ENCODE results near the gene FAF2. TPM values are rescaled to one million over a fixed set of nuclear protein-coding genes. Genes with fewer than 3 reads are reported as not detected.

FAF2 gene
- total and polyA plus RNA-seq, 5 donors, result 9.7 to 25.2 (median 18.3) TPM

DNA sequence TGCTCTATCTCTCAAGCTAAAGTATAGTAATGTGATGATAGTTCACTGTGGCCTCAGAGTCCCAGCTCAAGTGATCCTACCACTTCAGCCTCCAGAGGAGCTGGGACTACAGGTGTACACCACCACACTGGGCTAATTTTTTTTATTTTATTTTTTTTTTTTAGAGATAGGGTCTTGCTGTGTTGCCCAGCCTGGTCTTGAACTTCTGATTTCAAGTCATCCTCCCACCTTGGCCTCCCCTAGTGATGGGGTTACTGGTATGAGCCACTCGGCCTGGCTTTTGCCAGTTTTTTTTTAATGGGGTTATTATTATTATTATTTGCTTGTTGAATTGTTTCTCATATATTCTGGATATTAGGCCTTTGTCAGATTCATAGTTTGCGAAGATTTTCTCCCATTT lies 13.2 kb downstream of the FAF2 start:
- no peak for DNase-seq
- Histone ChIP-seq H3K9me3 (ENCODE audit: control insufficient read depth, low read length) (no peaks in the 10 kb centered on the region), H3K27me3 (ENCODE audit: control insufficient read depth, insufficient read depth) (no peaks in the 10 kb centered on the region), H3K27ac (ENCODE audit: low read length) (no peak overlapping the region), H3K4me3 (ENCODE audit: low read length) (no peak overlapping the region), H3K4me1 (ENCODE audit: control insufficient read depth, insufficient read depth, low read length) (peaks cover 5% of the 10 kb centered on the region)
- intact Hi-C loops (cut with DNase I), result no loop called here
- 97% methylated on average over 2 of the region's 2 CpGs for WGBS
- no peak for ATAC-seq

DNA sequence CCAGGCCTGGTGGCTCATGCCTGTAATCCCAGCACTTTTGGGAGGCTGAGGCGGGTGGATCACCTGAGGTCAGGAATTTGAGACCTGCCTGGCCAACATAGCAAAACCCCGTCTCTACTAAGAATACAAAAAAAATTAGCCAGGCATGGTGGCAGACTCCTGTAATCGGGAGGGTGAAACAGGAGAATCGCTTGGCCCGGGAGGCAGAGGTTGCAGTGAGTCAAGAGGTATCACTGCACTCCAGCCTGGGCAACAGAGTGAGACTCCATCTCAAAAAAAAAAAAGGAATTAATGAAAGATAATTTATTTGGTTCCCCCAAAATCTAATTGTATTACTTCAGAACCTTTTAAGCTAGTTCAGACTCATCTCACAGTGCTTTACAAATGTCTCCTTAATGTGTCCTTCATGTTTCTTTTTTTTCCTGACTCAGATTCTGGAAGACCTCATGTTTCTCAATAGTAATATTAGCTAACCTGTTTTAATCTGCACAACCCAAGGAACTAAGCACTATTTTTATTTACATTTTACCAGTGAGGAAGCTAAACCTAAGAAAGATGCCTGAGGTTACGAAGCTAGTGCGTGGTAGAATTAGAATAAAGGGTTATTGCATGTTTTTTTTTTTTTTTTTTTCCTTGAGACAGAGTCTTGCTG lies 15.1 kb downstream of the FAF2 start:
- H3K4me3 ChIP-seq (ENCODE audit: low read length), result no peak overlapping the region
- H3K27ac ChIP-seq (ENCODE audit: low read length), result no peak overlapping the region
- H3K9me3 ChIP-seq (ENCODE audit: control insufficient read depth, low read length), result no peaks in the 10 kb centered on the region
- H3K27me3 ChIP-seq (ENCODE audit: control insufficient read depth, insufficient read depth), result no peaks in the 10 kb centered on the region
- H3K4me1 ChIP-seq (ENCODE audit: control insufficient read depth, insufficient read depth, low read length), result peaks cover 2% of the 10 kb centered on the region
- DNase-seq, result no peak
- 92% methylated on average over 7 of the region's 7 CpGs for WGBS
- no peak for ATAC-seq
- intact Hi-C loops (cut with DNase I), result no loop called here

DNA sequence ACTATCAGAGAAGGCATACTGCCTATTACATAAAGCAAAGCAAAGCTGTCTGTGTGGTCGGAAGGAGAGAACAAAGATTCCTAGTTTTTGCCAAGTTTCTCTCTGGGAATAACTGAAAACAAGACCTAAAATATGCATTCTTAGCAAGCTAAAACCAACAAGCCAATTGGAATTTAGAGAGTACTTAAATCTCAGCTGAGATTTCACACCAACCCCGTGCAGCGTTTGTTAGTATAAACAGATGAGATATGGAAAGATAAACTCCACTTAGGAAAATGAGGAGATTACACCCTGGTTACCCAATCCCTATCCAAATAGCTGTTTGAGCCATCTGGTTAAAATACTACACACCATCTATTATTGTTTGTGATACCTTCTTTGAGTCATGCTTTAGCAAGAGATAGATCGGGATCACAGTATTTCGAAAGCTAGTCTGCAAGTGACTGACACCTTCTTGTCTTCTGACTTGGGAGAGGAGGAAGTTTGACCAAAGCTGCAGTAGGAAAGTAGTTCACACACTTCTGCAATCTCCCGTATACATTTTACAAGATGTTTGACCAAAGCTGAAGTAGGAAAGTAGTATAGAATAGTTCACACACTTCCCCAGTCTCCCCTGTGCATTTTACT lies 18.2 kb downstream of the FAF2 start:
- 37% methylated on average over 6 of the region's 6 CpGs for WGBS

DNA sequence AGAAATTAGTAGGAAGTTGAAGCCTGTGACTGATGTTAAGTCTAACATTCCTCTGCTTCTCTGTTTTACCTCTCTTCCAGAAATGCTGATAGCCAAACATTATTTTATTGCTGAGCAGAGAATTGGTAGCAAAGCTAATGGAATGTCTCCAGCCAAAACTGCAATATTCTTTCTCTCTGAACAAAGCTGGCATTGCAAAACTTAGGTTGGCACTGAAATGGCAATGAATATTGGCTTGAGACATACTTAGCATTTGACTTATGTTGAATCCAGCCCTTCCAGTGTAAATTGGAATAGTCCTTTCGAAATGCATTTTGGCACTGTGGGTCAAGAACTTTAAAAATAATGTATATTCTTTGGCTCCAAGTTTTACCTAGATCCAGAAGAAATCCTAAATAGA lies 21.1 kb downstream of the FAF2 start:
- no peaks in the 10 kb centered on the region for H3K9me3 ChIP-seq (ENCODE audit: control insufficient read depth, low read length)
- DNase-seq (no peak), ATAC-seq (no peak)
- H3K27me3 ChIP-seq (ENCODE audit: control insufficient read depth, insufficient read depth), result no peaks in the 10 kb centered on the region
- H3K4me3 ChIP-seq (ENCODE audit: low read length), result no peak overlapping the region
- H3K4me1 ChIP-seq (ENCODE audit: control insufficient read depth, insufficient read depth, low read length), result peaks cover 2% of the 10 kb centered on the region
- intact Hi-C loops (cut with DNase I), result no loop called here
- 93% methylated on average over 1 of the region's 1 CpG for WGBS
- H3K27ac ChIP-seq (ENCODE audit: low read length), result no peak overlapping the region

More for the DNA sequence above, 18.2 kb downstream of the FAF2 start:
- H3K4me3 ChIP-seq (ENCODE audit: low read length), result no peak overlapping the region
- intact Hi-C loops (cut with DNase I), result no loop called here
- H3K27ac ChIP-seq (ENCODE audit: low read length), result no peak overlapping the region
- H3K4me1 ChIP-seq (ENCODE audit: control insufficient read depth, insufficient read depth, low read length), result peaks cover 2% of the 10 kb centered on the region
- ATAC-seq (peak; percentile 48 to 81), DNase-seq (no peak)
- no peaks in the 10 kb centered on the region for H3K27me3 ChIP-seq (ENCODE audit: control insufficient read depth, insufficient read depth)
- no peaks in the 10 kb centered on the region for H3K9me3 ChIP-seq (ENCODE audit: control insufficient read depth, low read length)

DNA sequence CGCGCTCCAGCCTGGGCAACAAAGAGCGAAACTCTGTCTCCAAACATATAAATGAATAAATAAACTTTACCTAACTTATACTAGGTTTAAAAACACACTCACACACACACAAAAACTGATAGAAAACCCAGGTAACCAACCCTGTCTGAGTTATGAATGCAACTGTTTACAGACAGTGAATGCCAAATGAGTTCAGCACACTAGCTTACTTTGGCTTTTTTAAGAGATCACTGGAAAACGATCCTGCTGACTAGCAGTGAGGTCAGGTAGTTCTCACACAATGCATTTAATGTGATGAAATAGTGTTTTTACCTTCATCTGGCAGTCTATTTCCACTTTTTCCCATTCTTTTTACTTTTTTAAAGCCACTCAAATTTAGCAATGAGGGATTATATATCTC lies 22.4 kb downstream of the FAF2 start:
- Histone ChIP-seq H3K9me3 (ENCODE audit: control insufficient read depth, low read length) (no peaks in the 10 kb centered on the region), H3K4me3 (ENCODE audit: low read length) (no peak overlapping the region), H3K4me1 (ENCODE audit: control insufficient read depth, insufficient read depth, low read length) (no peaks in the 10 kb centered on the region), H3K27ac (ENCODE audit: low read length) (no peak overlapping the region), H3K27me3 (ENCODE audit: control insufficient read depth, insufficient read depth) (no peaks in the 10 kb centered on the region)
- WGBS, result 89% methylated on average over 4 of the region's 4 CpGs
- DNase-seq, result no peak
- no peak for ATAC-seq
- intact Hi-C loops (cut with DNase I), result no loop called here

DNA sequence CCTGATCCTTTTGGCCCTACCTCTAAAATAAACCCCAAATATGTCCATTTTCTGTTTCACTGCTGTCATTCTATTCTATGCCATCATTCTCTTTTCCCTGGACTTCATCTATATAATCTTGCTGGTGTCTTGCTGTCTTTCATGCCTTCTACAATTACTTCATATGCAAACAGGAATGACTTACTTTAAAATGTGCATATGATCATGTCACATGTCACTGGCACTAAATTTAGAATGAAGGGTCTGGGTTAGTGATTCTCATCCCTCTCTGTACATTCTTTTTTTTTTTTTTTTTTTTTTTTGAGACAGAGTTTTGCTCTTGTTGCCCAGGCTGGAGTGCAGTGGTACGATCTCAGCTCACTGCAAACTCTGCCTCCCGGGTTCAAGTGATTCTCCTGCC lies 22.9 kb downstream of the FAF2 start:
- Histone ChIP-seq H3K4me3 (ENCODE audit: low read length) (no peak overlapping the region), H3K27me3 (ENCODE audit: control insufficient read depth, insufficient read depth) (no peaks in the 10 kb centered on the region), H3K4me1 (ENCODE audit: control insufficient read depth, insufficient read depth, low read length) (no peaks in the 10 kb centered on the region), H3K9me3 (ENCODE audit: control insufficient read depth, low read length) (no peaks in the 10 kb centered on the region), H3K27ac (ENCODE audit: low read length) (no peak overlapping the region)
- ATAC-seq (no peak), DNase-seq (no peak)
- intact Hi-C loops (cut with DNase I), result no loop called here
- WGBS, result 96% methylated on average over 2 of the region's 2 CpGs

DNA sequence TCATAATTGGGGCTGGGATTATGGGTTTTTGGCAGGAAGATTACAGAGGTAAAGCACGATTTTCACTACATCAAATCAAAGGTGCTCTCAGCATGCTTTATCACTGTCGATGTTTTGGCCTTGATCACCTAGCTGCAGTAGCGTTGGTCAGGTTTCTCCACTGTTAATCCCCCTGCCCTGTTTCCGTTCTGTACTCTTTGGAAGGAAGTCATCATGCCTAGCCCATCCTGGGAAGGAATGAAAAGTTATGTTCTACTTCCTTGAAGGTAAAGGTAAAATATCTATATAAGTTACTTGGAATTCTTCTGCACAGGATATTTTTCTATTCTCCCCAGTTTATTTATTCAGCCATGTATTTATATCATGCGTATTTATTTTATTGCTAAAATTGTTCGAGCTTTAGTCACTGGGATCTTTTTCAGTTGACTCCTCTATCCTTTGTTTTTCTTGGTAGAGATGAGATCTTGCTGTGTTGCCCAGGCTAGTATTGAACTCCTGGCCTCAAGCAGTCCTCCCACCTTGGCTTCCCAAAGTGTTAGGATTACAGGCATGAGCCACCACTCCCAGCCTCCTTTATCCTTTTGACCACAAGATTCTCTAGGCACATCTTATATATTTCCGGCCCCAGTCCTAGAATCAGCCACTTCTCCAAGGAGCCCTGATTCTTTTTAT lies 25.3 kb downstream of the FAF2 start:
- 88% methylated on average over 7 of the region's 7 CpGs for WGBS
- ATAC-seq (no peak), DNase-seq (no peak)
- Histone ChIP-seq H3K9me3 (ENCODE audit: control insufficient read depth, low read length) (no peaks in the 10 kb centered on the region), H3K27me3 (ENCODE audit: control insufficient read depth, insufficient read depth) (no peaks in the 10 kb centered on the region), H3K4me1 (ENCODE audit: control insufficient read depth, insufficient read depth, low read length) (no peaks in the 10 kb centered on the region), H3K27ac (ENCODE audit: low read length) (no peak overlapping the region), H3K4me3 (ENCODE audit: low read length) (no peak overlapping the region)
- intact Hi-C loops (cut with DNase I), result no loop called here

DNA sequence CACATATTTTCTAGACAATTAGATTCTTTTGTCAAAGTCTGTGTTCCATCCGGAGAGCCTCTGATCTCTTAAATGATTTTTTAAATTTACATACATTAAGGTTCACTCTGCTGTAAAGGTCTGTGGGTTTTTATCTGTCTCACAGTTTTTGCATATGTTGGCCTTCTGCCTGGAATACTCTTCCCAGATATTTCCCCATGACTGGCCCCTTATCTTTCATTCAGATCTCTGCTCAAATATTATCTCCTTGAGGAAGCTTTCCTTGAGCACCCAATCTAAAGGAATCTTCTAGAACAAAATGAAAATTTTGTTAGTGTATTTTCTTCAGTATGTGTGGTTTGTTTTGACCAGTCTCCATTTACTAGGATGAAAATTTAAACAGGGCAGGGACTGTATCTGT lies 26.3 kb downstream of the FAF2 start:
- Histone ChIP-seq H3K27me3 (ENCODE audit: control insufficient read depth, insufficient read depth) (no peaks in the 10 kb centered on the region), H3K4me3 (ENCODE audit: low read length) (no peak overlapping the region), H3K27ac (ENCODE audit: low read length) (no peak overlapping the region), H3K4me1 (ENCODE audit: control insufficient read depth, insufficient read depth, low read length) (no peaks in the 10 kb centered on the region), H3K9me3 (ENCODE audit: control insufficient read depth, low read length) (no peaks in the 10 kb centered on the region)
- no peak for ATAC-seq
- no peak for DNase-seq
- WGBS, result 100% methylated on average over 1 of the region's 1 CpG
- intact Hi-C loops (cut with DNase I), result no loop called here

DNA sequence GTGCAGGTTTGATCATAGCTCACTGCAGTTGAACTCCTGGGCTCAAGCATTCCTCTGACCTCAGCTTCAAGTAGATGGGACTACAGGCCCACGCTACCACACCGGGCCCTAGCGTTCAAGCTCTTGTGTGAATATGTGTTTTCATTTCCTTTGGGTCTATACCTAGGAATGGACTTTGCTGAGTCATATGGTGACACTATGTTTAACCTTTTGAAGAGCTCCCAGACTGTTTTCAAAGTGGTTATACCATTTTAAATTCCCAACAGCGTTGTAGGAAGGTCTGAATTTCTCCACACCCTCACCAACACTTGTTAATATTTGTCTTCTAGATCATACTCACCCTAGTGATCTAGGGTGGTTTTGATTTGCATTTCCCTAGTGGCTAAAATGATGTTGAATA lies 33.5 kb downstream of the FAF2 start:
- H3K27me3 ChIP-seq (ENCODE audit: control insufficient read depth, insufficient read depth), result no peaks in the 10 kb centered on the region
- no peak overlapping the region for H3K4me3 ChIP-seq (ENCODE audit: low read length)
- intact Hi-C loops (cut with DNase I), result no loop called here
- H3K9me3 ChIP-seq (ENCODE audit: control insufficient read depth, low read length), result no peaks in the 10 kb centered on the region
- ATAC-seq, result no peak
- peaks cover 2% of the 10 kb centered on the region for H3K4me1 ChIP-seq (ENCODE audit: control insufficient read depth, insufficient read depth, low read length)
- 96% methylated on average over 4 of the region's 4 CpGs for WGBS
- no peak overlapping the region for H3K27ac ChIP-seq (ENCODE audit: low read length)
- no peak for DNase-seq

DNA sequence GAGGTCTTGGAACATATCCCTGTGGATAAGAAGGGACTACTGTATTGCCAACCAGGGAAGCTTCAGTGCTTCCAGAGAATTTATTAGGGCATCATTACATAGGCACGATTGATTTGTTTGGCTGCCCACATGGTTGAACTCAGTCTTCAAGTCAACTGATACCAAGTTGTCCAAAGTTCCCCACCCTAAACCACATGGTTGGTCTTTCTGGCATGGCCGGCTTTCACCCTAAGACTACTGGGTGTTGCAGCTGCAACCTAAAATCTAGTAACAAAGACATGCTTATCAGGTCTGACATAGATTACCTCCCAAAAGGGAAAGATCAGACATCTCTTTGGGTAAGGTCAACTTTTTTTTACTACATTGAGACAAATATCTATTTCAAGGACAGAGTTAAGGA lies 37.0 kb downstream of the FAF2 start:
- no peak for DNase-seq
- 80% methylated on average over 2 of the region's 2 CpGs for whole genome bisulfite sequencing
- Histone ChIP-seq H3K27me3 (ENCODE audit: control insufficient read depth, insufficient read depth) (no peaks in the 10 kb centered on the region), H3K9me3 (ENCODE audit: control insufficient read depth, low read length) (no peaks in the 10 kb centered on the region), H3K27ac (ENCODE audit: low read length) (no peak overlapping the region), H3K4me1 (ENCODE audit: control insufficient read depth, insufficient read depth, low read length) (peaks cover 2% of the 10 kb centered on the region), H3K4me3 (ENCODE audit: low read length) (no peak overlapping the region)
- no peak for ATAC-seq
- intact Hi-C loops (cut with DNase I), result no loop called here

DNA sequence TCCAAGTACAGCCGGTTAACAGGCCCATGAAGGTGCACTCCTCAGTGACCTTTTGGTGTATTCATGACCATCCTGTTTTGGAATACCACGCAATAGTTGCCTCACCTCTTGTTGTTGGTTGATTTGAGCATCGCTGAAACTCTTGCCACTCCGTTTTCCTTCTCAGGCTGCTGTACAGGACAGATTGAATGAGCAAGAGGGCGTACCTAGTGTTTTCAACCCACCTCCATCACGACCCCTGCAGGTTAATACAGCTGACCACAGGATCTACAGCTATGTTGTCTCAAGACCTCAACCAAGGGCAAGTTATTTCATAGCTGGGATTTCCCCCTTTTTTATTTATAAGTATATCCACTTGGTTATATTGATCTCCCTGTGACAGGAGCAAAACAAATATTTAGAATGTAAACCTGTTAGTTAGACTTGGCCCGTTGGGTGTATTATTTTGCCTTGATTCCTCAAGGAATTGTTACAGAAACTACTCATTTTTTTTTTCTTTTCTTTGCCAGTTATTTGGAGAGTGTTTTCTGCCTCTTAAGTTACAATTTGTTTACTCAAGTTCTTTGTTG lies 38.1 kb downstream of the FAF2 start:
- DNase-seq, result no peak
- H3K4me1 ChIP-seq (ENCODE audit: control insufficient read depth, insufficient read depth, low read length), result peaks cover 2% of the 10 kb centered on the region
- no peaks in the 10 kb centered on the region for H3K27me3 ChIP-seq (ENCODE audit: control insufficient read depth, insufficient read depth)
- no peak overlapping the region for H3K4me3 ChIP-seq (ENCODE audit: low read length)
- no peak for ATAC-seq
- intact Hi-C loops (cut with DNase I), result no loop called here
- H3K27ac ChIP-seq (ENCODE audit: low read length), result no peak overlapping the region
- no peaks in the 10 kb centered on the region for H3K9me3 ChIP-seq (ENCODE audit: control insufficient read depth, low read length)
- WGBS, result 90% methylated on average over 7 of the region's 7 CpGs
